Stimulated activated CD4-positive, alpha-beta T cell treated with anti-CD3 and anti-CD28 coated beads, Interleukin-12 subunit alpha, Interleukin-12 subunit beta, amount 100 ng/mL, for 48 hours (primary cell): Measurements from ENCODE around the gene PTK7.
"Not testable (repeated sequence)": the region's sequence is repeated elsewhere in the genome, so short reads cannot be mapped to it uniquely, and the experiment has no call there.

Source experiments
- DNase-seq, 3 donors: peaks; one replicate each; pipeline ENCODE4 v3.0.0-alpha.2; 2020; ENCODE audit warnings: low read depth in 2 of 3, low spot score in 1 of 3

The PTK7 gene

GRCh38 chr6:43113431-43114260 is 37.5 kb downstream of the PTK7 start:
- DNase-seq, result no peak

DNA sequence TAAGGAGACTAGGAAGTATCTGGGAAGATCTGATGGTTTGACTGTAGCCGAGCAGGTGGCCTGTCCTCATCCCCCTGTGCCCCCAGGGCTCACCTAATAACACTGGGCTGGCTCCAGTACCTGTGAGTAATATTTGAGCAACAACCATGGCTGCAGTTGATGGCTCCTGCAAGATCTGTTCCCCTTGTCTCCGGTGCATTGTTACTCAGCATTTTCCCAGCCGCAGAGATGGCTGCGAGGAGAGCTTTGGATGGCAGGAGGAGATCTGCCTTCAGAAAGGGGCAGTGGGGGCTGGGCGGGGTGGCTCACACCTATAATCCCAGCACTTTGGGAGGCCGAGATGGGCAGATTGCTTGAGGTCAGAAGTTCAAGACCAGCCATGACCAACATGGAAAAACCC is 39.3 kb downstream of the PTK7 start:
- no peak for DNase-seq

GRCh38 chr6:43117466-43117865 is 41.4 kb downstream of the PTK7 start:
- not testable (repeated sequence) for DNase-seq

GRCh38 chr6:43119482-43119881 is 43.4 kb downstream of the PTK7 start:
- no peak for DNase-seq

DNA sequence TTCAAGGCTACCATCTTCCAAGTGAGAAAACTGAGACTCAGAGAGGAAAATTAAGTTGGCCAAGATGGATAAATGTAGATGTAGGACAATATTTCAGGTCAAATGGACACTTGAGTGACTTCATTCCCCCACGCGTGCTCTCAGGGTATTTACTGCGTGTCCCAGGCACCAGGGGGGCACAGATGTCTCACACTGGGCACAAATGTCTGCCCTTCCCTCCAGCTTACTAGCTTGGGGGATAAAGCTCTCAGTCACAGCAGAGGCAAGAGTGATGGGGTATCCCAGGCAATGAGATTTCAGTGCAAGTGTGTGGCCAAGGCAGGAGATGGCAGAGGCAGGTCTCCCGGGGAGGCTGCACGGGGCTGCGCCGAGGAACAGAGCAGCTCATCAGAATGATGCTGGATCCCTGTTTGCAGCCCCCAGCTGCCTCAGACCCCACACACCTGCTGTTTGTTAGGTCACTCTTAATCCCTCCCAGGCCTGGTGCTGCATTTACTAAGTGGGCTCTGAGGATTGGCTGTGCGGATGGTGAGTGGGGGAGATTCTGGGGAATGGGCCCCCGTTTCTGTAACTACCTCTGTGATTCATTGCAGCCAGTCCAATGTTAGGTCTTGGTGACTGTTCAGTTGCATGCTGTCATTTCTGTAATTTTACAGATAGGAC is 44.1 kb downstream of the PTK7 start:
- no peak for DNase-seq

- DNase-seq, result no peak
These were observed 45.1 kb downstream of the PTK7 start for GRCh38 chr6:43120944-43121913.

- no peak for DNase-seq
These were observed 46.0 kb downstream of the PTK7 start for GRCh38 chr6:43122146-43122545.

GRCh38 chr6:43123461-43124314 is 47.6 kb downstream of the PTK7 start:
- DNase-seq, result no peak

- DNase-seq, result no peak
These were observed 48.4 kb downstream of the PTK7 start for GRCh38 chr6:43124481-43124880.

DNA sequence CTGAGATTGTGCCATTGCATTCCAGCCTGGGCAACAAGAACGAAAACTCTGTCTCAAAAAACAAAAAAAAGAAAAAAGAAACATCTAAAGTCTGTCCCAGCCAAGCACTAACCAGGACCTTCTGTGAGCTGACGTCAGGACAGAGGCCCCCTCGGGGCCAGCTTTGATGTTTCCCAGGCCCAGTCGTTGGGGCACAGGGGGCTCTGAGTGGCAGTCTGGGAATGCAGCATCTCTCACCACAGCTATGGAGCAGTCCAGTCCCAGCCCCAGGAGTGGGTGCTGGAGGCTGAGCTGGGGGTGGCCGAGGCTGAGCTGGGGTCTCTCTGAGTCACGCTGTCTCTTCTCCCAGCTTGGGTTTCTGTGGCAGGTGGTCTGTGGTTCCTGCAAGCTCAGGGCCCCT is 49.0 kb downstream of the PTK7 start:
- DNase-seq, result no peak

GRCh38 chr6:43125555-43125954 is 49.4 kb downstream of the PTK7 start:
- no peak for DNase-seq

- DNase-seq, result no peak
These were observed 51.1 kb downstream of the PTK7 start for GRCh38 chr6:43127180-43127579.

DNA sequence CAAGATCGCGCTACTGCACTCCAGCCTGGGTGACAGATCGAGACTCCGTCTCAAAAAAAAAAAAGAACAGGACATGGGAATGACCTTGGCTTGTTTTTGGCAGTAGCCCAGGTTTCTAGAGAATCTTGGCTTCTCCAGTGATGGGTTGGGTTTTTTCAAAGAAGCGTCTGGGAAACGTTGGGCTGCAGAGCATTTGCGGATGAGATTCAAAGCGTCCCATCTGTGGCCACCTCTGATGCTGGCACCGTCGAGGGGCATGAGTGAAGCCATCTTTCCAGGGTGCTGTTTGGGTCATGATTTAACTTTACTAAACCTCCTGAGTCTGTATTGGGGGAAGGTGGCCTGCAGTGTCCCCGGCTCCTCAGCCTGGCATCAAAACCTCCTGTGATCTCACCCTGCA is 51.8 kb downstream of the PTK7 start:
- no peak for DNase-seq

DNA sequence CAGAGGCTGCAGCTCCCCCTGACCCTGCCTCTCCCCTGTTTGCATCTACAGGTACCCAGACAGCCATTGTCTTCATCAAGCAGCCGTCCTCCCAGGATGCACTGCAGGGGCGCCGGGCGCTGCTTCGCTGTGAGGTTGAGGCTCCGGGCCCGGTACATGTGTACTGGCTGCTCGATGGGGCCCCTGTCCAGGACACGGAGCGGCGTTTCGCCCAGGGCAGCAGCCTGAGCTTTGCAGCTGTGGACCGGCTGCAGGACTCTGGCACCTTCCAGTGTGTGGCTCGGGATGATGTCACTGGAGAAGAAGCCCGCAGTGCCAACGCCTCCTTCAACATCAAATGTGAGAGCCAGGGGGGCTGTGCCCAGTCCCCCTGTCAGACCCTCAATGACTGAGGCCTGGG is 52.8 kb downstream of the PTK7 start:
- DNase-seq, result no peak

GRCh38 chr6:43129434-43130194 is 53.5 kb downstream of the PTK7 start:
- DNase-seq, result no peak

- no peak for DNase-seq
These were observed 54.3 kb downstream of the PTK7 start for GRCh38 chr6:43130429-43130828.

GRCh38 chr6:43131379-43131778 is 55.3 kb downstream of the PTK7 start:
- DNase-seq, result not testable (repeated sequence)

DNA sequence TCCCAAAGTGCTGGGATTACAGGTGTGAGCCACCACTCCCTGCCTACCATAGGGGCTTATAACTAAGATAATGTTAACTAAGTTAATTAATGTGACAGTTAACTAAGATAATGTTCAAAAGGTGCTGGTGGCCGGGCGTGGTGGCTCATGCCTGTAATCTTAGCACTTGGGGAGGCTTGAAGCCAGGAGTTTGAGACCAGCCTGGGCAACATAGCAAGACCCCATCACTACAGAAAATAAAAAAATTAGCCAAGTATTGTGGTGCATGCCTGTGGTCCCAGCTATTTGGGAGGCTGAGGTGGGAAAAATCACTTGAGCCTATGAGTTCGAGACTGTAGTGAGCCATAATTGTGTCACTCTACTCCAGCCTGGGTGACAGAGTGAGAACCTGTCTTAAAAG is 62.2 kb downstream of the PTK7 start:
- DNase-seq, result no peak

DNA sequence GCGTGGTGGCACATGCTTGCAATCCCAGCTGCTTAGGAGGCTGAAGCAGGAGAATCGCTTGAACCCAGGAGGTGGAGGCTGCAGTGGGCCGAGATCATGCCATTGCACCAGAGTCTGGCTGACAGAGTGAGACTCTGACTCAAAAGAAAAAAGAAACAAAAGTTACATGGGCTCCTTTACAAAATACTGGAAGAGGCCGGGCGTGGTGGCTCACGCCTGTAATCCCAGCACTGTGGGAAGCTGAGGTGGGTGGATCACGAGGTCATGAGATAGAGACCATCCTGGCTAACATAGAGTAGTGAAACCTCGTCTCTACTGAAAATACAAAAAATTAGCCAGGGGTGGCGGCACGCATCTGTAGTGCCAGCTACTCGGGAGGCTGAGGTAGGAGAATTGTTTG is 63.9 kb downstream of the PTK7 start:
- DNase-seq, result not testable (repeated sequence)

DNA sequence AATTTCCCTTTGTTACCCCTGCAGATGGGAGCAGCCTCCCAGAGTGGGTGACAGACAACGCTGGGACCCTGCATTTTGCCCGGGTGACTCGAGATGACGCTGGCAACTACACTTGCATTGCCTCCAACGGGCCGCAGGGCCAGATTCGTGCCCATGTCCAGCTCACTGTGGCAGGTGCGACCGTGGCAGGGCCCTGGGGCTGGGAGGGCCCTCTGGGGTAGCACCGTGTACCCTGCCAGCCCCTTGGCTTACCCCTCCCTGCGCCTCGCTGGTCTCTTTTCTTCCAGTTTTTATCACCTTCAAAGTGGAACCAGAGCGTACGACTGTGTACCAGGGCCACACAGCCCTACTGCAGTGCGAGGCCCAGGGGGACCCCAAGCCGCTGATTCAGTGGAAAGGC is 65.5 kb downstream of the PTK7 start:
- DNase-seq, result no peak
